ENCODE data around the gene DEDD. TPM values are rescaled to one million over a fixed set of nuclear protein-coding genes. Genes with fewer than 3 reads are reported as not detected.

Gene DEDD
- total RNA-seq, 1 experiment from 2014 or later: 32.8 TPM

DNA sequence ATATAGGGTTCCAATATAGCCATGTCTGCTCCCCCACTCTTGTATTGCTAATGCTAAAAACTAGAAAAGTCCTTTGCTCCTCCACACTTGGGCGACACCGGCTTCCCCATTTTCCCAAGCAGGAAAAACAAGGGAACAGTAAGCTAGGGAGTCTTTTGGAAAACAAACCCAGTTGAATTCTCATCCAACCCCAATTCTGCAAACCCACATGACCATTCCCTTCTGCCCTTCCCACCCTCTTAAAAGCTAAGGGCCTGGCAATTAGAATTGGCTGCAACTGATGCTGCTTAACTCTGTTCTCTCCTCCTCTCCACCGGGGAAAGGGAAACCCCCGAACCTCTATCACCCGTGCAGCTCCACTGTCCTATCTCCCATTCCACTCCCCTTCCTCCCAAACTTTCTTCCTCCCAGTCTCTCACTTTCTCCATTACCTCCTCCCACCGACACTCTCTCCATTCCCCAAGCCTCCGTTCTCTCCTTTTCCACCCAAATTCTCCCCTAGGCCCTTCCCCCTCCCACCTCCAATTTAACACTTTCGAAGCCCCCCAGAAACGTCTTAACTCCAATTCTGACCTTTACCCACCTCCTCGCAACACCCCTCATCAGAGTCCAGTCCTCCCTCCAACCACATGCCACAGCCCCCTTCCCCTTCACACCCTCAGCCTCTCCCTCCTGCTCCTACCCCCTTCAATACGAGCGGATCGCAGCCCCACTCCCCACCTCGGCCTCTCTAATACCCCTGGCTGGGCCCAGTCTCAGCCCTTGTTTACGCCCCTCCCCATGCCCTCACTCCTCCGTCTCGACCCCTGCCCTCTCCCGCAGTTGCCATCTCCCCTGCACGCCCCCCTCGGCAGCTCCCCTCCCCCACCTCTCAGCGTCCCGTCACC, 701 bp downstream of the DEDD start:
- no peaks in the 10 kb centered on the region for H3K9me3 ChIP-seq (ENCODE audit: control insufficient read depth in 1 of 2, insufficient read depth in 1 of 2, low read depth in 1 of 2, low read length in 2 of 2)
- H3K4me2 ChIP-seq (ENCODE audit: low read length): peak overlapping the region; percentile 89
- DNase-seq (ENCODE audit: low read depth, low spot score) (no peak), ATAC-seq (peak; percentile 13)
- ChIA-PET CTCF (interaction anchor here (1.0 to 1.4 kb wide), 4 partner anchors 14 to 94 kb away, joined by 3 to 7 read pairs (median 4); partner anchors contain the start of genes NIT1, PFDN2, PPOX and TOMM40L), POLR2A (interaction anchor here (1.0 to 2.6 kb wide), 12 partner anchors 10 to 134 kb away, joined by 3 to 16 read pairs (median 4); partner anchors contain the start of genes F11R, NIT1, PFDN2 and PPOX), RAD21 (ENCODE audit: low non-redundant PET in 1 of 2, low total read pairs in 2 of 2, uncharacterized antibody in 2 of 2, unreplicated experiment in 2 of 2) (no interaction called here)
- peaks cover 10 to 20% of the 10 kb centered on the region in 2 experiments; a peak in 3 of 4 replicates for H3K4me1 ChIP-seq (ENCODE audit: control insufficient read depth in 1 of 2, insufficient read depth in 2 of 2, low read length in 2 of 2)
- intact Hi-C loops (cut with micrococcal nuclease): loop anchor here (2.0 kb wide), 1 partner anchor 13 kb away; the partner anchor contains the start of genes NIT1 and PFDN2
- H3K4me3 ChIP-seq (replicated peaks in 1 of 2; ENCODE audit: low read depth in 1 of 2, low read length in 2 of 2): peak overlapping the region; percentile 81 to 85
- no peaks in the 10 kb centered on the region for H4K20me1 ChIP-seq (ENCODE audit: insufficient read depth)
- BruUV-seq (replicated peaks): no TSS peak
- H3K36me3 ChIP-seq (ENCODE audit: control insufficient read depth in 1 of 2, insufficient read depth in 2 of 2, low read length in 2 of 2): peaks cover 16 to 20% of the 10 kb centered on the region in 2 experiments; a peak in 3 of 4 replicates
- peak overlapping the region; percentile 81 for H3K9ac ChIP-seq (ENCODE audit: low read length)
- H3K9me2 ChIP-seq (ENCODE audit: insufficient read depth): no peaks in the 10 kb centered on the region
- peak overlapping the region; percentile 91 for H3K27ac ChIP-seq (ENCODE audit: low read depth, low read length)
- H3K27me3 ChIP-seq (ENCODE audit: insufficient read depth, low read length): no peaks in the 10 kb centered on the region
- TF ChIP-seq CBX3 (IDR thresholded peaks at IDR 0.05; ENCODE audit: low read depth): no peak
- TF ChIP-seq, protein P1, sequence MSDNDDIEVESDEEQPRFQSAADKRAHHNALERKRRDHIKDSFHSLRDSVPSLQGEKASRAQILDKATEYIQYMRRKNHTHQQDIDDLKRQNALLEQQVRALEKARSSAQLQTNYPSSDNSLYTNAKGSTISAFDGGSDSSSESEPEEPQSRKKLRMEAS (IDR thresholded peaks at IDR 0.05): no peak
- no peak for TF ChIP-seq EZH2 (IDR thresholded peaks at IDR 0.05)
- TF ChIP-seq POLR2AphosphoS5 (IDR thresholded peaks at IDR 0.05; ENCODE audit: low read depth, low read length): 0 out of 2 replicates have a peak, but pooled peaks have one; percentile 25
- TF ChIP-seq, protein P2, sequence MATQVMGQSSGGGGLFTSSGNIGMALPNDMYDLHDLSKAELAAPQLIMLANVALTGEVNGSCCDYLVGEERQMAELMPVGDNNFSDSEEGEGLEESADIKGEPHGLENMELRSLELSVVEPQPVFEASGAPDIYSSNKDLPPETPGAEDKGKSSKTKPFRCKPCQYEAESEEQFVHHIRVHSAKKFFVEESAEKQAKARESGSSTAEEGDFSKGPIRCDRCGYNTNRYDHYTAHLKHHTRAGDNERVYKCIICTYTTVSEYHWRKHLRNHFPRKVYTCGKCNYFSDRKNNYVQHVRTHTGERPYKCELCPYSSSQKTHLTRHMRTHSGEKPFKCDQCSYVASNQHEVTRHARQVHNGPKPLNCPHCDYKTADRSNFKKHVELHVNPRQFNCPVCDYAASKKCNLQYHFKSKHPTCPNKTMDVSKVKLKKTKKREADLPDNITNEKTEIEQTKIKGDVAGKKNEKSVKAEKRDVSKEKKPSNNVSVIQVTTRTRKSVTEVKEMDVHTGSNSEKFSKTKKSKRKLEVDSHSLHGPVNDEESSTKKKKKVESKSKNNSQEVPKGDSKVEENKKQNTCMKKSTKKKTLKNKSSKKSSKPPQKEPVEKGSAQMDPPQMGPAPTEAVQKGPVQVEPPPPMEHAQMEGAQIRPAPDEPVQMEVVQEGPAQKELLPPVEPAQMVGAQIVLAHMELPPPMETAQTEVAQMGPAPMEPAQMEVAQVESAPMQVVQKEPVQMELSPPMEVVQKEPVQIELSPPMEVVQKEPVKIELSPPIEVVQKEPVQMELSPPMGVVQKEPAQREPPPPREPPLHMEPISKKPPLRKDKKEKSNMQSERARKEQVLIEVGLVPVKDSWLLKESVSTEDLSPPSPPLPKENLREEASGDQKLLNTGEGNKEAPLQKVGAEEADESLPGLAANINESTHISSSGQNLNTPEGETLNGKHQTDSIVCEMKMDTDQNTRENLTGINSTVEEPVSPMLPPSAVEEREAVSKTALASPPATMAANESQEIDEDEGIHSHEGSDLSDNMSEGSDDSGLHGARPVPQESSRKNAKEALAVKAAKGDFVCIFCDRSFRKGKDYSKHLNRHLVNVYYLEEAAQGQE (IDR thresholded peaks at IDR 0.05; ENCODE audit: low read depth): no peak
- no peak for TF ChIP-seq CEBPB (IDR thresholded peaks at IDR 0.05; ENCODE audit: low read depth)
- H2AFZ ChIP-seq (ENCODE audit: low read depth, low read length, poor library complexity, severe bottlenecking): no peak overlapping the region
- peaks cover 62% of the 10 kb centered on the region for H3K79me2 ChIP-seq (ENCODE audit: insufficient read depth, low read length)

Measured in HCT116 (cell line).